Choroid plexus epithelial cell (primary cell): Measurements from ENCODE around the gene METTL13.
A peak's percentile ranks its signal among the peaks of the same experiment; 100 is the strongest.

Experiments
- DNase-seq: peaks from one replicate; pipeline ENCODE4 v3.0.0-alpha.2; 2010; ENCODE audit warnings: low read depth
- H3K4me3 ChIP-seq: 2 replicates; pipeline ENCODE4 v1.5.1; 2011; ENCODE audit warnings: low read depth, mild to moderate bottlenecking, control low read depth, low read length, moderate library complexity
- TF ChIP-seq, protein P1 (sequence below): conservative IDR thresholded peaks from 2 replicates; pipeline ENCODE4 v1.5.1; 2011; ENCODE audit warnings: low read depth, mild to moderate bottlenecking, control low read depth, inconsistent platforms, low read length, moderate library complexity

Gene METTL13, protein sequence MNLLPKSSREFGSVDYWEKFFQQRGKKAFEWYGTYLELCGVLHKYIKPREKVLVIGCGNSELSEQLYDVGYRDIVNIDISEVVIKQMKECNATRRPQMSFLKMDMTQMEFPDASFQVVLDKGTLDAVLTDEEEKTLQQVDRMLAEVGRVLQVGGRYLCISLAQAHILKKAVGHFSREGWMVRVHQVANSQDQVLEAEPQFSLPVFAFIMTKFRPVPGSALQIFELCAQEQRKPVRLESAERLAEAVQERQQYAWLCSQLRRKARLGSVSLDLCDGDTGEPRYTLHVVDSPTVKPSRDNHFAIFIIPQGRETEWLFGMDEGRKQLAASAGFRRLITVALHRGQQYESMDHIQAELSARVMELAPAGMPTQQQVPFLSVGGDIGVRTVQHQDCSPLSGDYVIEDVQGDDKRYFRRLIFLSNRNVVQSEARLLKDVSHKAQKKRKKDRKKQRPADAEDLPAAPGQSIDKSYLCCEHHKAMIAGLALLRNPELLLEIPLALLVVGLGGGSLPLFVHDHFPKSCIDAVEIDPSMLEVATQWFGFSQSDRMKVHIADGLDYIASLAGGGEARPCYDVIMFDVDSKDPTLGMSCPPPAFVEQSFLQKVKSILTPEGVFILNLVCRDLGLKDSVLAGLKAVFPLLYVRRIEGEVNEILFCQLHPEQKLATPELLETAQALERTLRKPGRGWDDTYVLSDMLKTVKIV

DNA sequence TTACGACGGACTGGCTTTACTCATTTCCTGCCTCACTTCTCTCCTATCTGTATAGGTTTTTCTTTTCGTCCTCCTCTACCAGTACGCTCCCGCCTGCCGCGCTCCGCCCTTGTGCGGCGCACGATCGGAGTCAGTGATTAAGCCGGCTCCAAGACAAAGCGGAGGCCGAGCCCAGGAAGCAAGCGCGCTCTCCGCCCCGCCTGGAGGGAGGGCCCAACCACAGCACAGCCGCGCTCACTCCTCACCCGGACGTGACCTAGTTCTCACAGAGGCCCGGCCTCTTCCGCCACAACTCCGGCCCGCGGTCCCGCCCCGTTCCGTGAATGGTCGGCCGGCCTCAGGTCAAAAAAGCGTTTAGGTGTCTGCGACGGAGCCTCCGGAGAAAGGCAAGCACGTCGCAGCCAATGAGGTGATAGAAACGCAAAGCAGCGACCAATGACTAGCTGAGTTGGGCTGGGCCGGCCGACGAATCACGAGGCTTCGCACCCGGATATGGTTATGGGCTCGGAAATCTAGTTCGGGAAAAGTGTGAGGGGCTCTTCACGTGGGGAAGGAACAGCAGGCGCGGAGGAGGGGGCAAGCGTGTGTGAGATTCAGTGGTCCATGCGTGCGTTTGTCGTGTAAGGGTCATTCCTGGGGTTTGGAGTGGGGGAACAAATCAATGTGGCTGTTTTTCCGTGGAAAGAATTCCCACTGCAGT is at the start of gene METTL13:
Gene METTL13 (plus strand): TSS at position 485 of the 700 bp plus-strand sequence. CDS start 308 bp downstream, outside the sequence.
- TF ChIP-seq, protein P1, sequence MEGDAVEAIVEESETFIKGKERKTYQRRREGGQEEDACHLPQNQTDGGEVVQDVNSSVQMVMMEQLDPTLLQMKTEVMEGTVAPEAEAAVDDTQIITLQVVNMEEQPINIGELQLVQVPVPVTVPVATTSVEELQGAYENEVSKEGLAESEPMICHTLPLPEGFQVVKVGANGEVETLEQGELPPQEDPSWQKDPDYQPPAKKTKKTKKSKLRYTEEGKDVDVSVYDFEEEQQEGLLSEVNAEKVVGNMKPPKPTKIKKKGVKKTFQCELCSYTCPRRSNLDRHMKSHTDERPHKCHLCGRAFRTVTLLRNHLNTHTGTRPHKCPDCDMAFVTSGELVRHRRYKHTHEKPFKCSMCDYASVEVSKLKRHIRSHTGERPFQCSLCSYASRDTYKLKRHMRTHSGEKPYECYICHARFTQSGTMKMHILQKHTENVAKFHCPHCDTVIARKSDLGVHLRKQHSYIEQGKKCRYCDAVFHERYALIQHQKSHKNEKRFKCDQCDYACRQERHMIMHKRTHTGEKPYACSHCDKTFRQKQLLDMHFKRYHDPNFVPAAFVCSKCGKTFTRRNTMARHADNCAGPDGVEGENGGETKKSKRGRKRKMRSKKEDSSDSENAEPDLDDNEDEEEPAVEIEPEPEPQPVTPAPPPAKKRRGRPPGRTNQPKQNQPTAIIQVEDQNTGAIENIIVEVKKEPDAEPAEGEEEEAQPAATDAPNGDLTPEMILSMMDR = peak; percentile 17
- H3K4me3 ChIP-seq = peak within 1 kb of the TSS; percentile 68
- DNase-seq = peak; percentile 99

DNA sequence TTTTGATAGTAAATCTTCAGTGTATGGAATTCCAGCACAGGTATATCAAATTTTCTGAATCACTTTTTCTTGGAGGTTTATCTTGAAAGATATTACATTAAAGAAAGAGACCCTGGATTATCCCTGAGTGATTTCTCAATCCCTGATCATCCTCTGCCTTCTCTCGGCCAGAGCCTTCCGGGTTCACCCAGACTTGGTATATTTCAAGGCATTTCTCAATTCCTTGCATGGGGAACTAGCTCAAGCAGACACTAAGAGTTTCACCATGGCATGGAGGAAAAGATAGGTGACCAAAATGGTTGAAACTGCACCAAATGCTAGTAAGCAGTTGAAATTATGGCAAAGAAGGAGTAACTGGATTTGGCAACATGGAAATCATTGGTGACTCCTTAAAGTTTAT is 45.3 kb upstream of the METTL13 start:
- no peak for DNase-seq
- no peak overlapping the region for H3K4me3 ChIP-seq
- TF ChIP-seq, protein P1 = no peak

DNA sequence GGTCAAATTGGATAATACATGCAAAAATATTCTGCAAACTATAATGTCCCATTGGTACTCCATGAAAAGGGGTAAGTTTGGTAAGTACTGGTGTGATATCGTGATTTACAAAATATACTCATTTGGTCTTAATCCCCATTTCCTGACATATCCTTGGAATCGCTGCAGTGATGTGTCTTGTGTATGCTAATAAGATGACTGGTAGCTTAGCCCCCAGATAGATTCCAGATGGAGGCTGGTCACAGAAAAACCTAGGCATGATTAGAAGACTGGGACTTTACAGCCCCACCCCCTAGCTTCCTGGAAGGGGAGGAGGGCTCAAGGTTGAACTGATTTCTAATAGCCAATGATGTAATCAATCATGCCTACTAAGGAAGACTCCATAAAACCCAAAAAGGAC is 42.5 kb upstream of the METTL13 start:
- no peak overlapping the region for H3K4me3 ChIP-seq
- TF ChIP-seq, protein P1 = no peak
- DNase-seq = no peak

DNA sequence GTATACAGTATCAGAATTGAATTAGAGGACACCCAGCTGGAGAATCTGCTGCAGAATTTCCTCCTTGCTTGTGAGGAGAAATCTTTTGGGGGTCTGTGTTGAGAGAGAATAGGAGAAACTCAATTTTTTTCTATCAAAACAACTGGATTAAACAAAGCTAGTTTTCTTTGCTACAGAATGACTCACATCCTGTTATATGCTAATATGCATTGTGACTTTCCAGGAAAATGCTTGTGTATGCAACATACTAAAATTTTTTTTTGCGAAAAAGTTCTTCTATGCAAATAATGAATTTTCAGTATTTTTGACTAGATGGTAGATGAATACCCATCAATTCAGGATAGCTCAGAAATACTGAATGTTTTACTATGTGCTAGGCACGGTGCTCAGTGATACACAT is 41.8 kb upstream of the METTL13 start:
- H3K4me3 ChIP-seq = no peak overlapping the region
- DNase-seq = peak; percentile 38
- TF ChIP-seq, protein P1 = no peak

DNA sequence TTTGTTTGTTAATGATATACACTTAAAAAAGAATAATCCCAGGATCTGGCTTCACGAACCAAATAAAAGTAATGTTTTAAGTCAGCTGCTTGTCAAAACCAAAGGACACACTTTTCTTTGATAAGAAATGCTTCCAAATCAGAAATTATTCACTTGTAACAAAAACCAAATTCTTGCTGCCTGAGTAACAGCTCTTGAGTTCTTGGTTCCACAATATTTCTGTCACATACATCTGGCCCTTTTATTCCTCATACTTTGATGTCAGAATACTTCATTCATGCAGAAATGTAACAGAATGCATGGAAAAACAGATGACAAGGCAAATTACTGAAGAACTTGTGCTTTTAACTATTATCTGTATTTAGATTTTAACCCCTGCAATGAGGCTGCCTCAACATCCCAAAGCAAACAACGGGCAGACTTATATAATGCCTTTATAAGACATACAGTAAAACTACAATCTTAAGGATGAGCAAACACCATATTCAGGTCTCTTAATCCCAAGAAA is 41.0 kb upstream of the METTL13 start:
- DNase-seq = peak; percentile 18
- TF ChIP-seq, protein P1 = no peak
- H3K4me3 ChIP-seq = peak overlapping the region; percentile 85

DNA sequence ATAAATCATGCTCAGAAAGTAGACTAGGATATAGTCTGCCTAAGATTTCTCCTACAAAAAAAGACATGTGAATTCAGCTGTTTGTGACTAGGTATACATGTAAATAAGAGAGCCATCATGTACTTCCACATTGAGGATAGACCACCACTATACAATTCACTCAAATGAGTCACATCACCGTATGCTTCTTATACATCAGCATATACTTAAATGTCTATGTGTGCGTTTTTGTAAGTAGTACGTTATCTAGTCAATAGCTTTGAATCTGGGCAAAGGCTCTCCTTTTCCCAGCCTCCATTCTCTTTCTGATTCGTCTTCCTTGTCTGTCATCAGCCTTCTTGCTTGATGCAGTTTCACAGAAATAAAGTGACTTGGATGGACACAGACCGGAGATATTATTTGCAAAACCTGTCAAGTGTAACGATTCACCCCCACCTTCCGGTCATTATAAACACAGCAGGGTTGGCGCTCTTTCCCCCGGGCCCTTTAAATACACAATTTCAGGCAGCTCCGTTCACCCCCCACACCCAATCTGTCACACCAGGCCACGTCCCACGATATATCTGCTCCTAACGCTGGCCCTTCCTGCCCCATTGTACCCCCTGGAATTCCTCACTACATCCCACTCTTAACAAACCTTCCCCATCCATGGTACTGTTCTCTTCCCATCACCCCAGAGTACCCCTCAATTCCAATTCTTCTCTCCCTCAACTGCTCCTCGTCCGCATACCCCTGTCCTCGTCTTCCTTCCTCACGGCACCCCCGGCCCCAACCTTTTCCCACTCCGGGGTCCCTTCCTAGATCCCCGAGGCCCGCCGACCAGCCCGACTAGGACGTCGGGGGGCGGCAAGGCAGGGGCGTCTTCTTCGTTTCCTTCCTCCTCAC is 40.2 kb upstream of the METTL13 start:
- TF ChIP-seq, protein P1 = peak; percentile 38
- H3K4me3 ChIP-seq = peak overlapping the region; percentile 85
- DNase-seq = peak; percentile 45
